SKM-1 (cell line): Measurements from ENCODE around the gene AUTS2.

Source experiments
- DNase-seq: peaks from one replicate; lab custom pipeline; 2025; ENCODE audit not compliant: unreplicated experiment; lab: John Stamatoyannopoulos, UW

AUTS2 gene

DNA sequence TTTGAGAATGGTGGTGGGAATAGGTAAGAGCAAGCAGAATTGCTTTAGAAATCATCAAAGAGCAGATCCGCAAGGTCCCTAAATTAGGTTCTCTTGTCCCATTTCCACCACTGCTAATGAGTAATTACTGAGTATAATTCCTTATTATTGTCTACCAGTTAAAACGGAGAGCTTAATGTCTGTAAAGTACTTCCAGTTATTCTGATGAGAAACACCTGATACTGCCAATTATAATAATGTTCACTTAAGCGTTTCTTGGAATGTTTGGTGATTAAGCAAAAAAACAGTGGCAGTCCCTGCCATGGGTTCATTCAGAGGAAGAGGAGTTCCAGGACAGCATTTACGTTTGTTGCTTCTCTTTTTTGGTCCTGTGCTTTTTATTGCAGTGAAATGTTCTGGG lies 1175.1 kb downstream of the AUTS2 start:
- DNase-seq = no peak

DNA sequence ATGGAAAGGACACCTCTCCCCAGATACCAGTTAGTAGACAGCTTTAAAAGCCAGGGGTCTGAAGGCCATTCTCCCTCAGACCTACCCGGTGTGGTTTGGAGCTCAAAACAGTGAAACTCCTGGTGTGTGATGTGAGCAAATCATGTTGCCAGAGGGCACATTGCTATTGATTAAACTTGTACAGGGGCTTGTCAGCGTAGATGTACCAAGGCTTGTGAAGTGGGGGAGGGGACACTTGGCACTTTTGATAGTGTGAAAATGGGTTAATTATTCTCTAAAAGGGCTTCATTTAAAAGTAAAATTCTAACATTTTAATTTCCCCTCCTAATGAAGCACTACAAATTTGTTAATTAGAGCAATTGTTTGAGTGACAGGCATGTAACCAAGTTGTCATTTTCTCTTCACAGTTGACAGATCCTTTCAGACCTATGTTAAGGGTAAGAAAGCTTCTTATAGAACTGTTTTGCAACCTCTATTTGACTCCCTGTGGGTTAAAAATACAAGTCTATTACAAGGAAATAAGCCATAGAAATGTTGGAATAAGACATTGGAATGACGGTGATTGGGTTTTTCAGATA lies 1176.8 kb downstream of the AUTS2 start:
- no peak for DNase-seq

DNA sequence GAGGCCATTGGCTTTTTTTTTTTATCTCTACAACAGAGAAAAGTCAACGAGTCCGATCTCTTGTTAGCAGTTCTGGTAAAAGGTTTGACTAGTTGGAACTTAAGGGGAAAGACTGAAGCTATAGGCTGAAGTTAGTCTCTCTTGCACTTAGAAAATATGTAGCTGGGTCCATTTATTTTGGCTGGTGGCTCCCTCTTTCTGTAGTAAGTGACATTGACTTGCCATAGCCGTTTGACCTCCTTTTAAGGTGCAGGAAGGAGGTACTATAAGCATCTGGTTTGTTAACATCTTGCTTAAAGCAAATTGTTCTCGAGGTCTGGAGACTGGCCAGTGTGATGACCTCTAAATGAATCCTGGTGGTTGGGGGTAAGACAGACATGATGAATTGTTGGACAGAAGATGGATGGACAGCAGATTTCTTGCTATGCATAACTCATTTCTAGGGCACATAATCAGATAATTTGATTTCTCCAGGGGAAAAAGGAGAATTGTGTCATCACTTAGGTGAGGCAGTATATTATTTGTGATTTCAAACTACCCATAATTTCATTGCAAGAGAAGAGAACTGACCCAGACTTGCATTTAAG lies 1177.4 kb downstream of the AUTS2 start:
- no peak for DNase-seq

DNA sequence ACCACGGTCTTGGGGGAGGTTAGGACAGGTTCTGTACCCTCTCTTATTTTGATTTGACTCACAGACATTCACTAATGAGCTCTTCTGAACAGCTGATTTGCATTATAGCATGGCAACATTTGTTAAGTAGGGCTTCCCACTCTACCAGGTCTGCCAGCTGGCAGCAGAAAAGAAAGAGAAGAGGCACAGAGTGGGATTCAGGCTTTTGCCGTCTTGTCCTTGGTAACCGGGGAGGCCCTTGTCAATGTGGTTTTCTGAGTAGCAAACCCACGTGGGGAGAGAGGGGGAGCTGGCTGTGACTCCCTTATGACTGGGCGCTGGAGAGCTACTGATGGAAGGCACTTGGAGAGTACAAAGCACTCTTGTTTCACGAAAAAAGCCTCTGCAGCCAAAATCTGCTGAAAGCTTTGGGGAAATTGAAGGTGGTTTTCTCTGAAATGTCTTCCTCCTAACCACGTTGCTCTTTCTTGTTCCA lies 1178.4 kb downstream of the AUTS2 start:
- DNase-seq = no peak

DNA sequence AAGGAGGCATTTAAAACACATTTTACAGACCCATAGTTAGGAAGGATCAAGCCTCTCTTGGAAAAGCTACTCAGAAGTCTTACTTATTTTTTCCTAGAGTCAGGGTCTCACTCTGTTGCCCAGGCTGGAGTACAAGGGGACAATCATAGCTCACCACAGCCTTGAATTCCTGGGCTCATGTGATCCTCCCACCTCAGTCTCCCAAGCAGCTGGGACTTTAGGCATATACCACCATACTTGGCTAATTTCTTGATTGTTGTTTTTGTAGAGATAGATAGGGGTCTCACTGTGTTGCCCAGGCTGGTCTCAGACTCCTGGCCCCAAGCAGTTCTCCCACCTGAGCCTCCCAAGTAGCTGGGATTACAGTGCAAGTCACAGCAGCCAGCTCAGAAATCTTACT lies 1179.0 kb downstream of the AUTS2 start:
- no peak for DNase-seq

DNA sequence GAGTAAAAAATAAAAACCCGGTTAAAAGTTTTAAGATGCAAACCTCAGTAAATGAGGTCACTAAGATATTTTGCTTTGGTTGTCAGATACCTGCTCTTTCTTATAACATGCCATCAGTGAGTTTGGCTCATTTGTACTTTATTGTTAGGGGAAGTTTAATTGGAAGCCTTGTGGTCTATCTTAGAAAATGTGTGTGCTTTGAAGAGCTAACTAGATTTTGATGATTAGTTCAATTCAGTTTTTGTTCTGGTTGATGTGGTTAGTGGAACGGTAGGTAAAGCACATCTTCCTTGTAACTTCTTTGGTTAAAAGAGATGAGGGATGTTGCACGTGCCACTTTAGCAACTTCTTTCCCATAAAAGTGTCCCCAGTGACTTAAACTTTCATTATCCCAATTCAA lies 1180.3 kb downstream of the AUTS2 start:
- DNase-seq = no peak

DNA sequence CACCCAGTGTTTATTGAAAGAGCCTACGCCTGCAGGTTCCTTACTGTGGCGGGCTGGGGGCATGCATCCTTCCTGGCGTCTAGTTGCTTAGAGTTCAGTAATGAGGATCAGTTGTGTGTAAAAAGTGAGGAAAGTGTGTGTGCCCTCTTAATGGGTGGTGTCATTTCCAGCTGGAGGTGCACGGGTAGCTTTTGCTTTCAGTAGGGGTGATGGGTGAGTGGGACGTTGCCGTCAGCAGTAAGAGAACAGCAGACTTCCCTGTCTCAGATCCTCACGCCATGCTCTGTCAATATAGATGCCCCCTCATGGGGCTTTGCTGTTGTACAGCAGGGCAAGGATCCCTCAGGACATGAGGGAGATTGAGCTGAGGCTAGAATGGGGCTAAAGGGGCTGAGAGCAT lies 1181.0 kb downstream of the AUTS2 start:
- DNase-seq = no peak

DNA sequence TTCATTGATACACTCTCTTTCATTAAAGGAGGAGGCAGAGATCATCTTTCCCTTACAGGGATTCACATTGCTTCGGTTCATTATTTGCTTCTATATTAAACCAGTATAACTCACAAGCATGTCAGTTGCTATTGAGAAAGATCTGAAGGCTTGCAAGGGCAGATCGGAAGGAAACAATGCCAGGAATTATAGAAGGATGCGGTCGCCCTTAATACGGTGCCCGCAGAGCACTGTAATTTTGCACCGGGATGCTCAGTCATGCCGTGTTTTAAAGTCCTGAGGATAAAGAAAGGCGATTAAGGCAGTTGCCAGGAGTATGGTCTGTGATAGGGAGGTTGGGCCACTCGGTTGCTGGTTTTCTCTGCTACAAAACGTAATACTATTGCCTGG lies 1183.6 kb downstream of the AUTS2 start:
- no peak for DNase-seq

DNA sequence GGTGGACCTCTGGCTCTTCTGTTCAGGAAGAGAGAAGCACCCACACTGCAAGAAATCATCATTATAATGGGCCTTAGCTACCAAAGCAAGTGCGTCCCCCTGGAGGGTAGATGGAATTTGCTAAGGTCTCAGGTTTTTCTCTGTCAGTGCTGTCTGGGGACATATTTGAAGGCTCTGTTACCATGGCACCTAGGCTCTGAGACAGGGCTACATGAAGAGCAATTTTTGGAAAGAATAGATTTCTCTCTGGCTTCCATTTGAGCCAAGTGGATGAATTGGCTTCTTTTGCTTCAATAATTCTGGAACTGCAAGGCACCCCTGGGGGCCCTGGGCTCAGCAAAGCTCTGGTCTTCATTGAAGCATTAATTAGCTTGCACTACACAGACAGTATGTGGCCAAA lies 1184.5 kb downstream of the AUTS2 start:
- DNase-seq = no peak

DNA sequence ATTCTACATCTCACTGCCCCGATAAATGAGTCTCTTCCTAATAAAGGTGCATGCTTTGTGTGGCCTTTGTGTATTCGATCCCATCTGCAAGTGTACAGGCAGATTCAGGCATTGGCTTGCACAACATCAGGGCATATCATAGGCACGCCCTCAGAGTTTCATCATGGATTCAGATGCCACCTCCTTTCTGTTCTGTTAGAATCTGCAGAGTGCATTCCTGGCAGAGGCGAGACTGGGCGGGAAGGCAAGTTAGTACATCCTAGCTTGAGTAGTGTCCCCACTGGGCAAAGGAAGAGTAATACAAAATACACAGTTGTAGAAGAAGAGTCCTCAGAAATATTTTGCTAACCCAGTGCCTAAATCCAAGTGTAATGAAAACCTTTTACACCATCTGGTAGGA lies 1187.2 kb downstream of the AUTS2 start:
- no peak for DNase-seq

DNA sequence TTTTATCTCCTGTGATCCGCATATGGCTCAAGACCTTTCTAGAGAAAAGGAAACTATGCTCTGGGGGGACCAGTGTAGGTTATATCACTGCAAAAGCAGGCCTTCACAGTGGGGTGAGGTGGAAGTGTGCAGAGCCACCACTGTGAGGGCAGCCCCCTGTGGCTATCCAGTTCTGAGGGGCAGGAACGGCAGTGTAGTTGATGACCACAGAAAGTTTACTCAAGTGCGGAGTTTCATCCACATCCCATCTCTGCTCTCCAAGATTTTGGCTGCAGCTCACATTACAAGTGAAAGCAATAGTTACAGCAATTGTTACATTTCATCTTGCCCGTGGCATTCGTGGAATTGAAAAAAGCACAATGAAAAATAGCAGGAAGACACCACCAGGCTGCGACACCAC lies 1187.8 kb downstream of the AUTS2 start:
- DNase-seq = no peak

DNA sequence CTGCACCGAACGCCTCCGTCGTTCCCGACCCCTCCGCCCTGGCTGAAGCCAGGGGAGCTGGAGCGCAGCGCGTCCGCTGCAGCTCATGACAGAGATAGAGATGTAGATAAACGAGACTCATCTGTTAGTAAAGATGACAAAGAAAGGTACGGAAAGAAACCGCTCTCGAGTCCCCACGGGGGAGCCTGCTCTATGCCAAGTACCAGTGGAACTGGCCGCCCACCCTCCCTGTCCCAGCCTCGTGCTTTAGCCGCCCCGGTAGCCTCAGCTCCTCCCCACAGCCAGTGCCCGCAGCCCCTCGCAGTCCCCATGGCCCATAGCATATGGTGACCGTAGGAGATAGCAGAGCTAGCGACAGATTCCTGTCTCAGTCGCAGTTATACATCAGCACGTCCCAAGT lies 1189.0 kb downstream of the AUTS2 start:
- no peak for DNase-seq

DNA sequence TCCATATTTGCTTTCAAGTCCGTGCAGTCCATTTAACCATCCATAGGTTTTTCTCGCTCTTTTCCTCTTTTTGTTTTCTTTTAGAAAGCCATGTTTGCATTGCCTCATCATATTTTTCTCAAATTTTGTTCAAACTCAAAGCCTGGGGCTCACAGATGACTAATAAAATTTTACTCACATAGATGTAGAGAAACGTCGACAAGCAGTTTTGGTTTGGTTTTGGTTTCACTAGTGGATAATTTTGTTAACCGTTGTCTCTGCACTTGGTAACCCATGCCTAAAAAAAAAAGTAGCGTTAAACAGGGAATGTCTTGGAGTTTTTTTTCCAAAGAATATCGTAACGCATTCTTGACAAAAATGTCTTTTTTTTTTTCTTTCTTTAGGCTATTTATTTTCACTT lies 1189.5 kb downstream of the AUTS2 start:
- DNase-seq = no peak

DNA sequence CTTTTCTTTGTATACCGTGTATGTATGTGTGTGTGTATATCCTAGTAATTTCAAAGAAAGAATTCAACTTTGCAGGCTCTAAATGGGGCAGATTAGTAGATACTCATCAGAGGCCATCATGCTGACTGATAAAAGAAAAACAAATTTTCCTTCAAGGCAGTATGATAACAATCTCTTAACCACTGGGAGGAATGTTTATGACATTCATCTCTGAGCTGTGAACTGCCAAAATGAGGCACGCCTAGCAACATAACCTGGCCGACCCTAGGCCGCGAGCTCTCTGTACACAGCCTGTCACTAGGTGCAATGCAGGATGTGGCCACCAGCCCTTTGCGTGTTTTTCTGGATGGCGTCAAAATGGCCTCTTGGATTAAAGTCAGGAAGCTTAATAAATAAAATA lies 1190.0 kb downstream of the AUTS2 start:
- no peak for DNase-seq

DNA sequence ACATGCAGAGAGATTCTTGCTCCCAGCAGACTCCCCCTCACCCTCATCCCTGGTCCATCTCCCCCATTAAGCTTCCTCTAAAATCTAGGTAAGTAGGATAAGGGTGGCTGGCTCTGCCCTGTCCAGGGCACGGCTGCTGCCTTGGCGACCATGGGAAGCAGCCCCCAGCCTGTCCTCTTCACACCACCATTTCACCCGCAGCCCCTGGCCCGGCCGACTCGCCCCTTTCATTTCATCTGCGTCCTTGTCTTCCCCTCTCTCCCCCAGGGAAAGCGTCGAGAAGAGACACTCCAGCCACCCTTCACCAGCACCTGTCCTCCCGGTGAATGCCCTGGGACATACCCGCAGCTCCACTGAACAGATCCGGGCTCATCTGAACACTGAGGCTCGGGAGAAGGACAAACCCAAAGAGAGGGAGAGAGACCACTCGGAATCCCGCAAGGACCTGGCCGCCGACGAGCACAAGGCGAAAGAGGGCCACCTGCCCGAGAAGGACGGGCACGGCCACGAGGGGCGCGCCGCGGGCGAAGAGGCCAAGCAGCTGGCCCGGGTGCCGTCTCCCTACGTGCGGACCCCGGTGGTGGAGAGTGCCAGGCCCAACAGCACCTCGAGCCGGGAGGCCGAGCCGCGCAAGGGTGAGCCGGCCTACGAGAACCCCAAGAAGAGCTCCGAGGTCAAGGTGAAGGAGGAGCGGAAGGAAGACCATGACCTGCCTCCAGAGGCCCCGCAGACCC lies 1191.4 kb downstream of the AUTS2 start:
- no peak for DNase-seq

DNA sequence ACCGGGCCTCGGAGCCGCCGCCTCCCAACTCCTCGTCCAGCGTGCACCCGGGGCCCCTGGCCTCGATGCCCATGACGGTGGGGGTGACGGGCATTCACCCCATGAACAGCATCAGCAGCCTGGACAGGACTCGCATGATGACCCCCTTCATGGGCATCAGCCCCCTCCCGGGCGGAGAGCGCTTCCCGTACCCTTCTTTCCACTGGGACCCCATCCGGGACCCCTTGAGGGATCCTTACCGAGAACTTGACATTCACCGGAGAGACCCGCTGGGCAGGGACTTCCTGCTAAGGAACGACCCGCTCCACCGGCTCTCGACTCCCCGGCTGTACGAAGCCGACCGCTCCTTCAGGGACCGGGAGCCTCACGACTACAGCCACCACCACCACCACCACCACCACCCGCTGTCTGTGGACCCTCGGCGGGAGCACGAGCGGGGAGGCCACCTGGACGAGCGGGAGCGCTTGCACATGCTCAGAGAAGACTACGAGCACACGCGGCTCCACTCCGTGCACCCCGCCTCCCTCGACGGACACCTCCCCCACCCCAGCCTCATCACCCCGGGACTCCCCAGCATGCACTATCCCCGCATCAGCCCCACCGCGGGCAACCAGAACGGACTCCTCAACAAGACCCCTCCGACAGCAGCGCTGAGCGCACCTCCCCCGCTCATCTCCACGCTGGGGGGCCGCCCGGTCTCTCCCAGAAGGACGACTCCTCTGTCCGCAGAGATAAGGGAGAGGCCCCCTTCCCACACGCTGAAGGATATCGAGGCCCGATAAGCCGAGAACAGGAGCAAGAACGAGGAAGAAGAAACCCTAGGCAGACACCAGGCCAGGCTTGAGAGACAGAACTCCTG lies 1192.2 kb downstream of the AUTS2 start:
- no peak for DNase-seq

DNA sequence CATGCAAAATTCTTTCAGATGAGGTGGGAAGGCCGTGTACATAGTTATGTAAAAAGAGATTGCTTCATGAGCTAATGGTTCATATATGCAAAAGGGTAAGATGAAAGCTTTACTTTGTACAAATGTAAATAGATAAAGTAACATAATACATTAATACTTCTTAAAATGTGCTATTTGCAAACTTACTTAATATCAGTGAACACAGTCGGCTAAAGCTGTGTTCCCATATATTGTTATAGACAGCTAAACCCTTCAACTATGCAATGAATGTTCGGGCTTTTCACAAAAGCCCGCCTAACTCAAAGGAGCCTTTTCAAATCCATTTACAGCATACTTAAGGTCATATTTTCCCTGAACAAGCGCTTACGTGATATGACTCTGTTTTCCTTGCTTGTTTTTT lies 1193.1 kb downstream of the AUTS2 start:
- no peak for DNase-seq

DNA sequence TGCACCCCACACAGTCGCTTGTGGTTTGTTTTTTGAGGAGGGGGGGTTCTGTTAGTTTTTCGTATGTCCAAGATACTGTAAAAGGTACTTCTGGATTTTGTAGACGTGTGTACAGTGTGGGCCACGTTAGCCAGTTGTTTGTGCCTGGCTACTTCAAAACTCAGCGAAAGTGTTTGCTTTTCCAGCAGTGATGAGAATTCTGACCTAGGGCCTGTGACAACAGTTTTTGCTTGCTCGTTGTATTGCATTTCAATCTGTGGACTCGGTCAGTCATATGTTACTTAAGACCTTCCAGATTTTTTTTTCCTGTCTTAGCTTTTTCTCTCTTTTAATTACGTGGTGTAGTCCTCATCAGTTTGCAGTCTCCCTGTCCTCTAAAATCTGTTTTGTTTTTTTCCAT lies 1194.8 kb downstream of the AUTS2 start:
- no peak for DNase-seq

DNA sequence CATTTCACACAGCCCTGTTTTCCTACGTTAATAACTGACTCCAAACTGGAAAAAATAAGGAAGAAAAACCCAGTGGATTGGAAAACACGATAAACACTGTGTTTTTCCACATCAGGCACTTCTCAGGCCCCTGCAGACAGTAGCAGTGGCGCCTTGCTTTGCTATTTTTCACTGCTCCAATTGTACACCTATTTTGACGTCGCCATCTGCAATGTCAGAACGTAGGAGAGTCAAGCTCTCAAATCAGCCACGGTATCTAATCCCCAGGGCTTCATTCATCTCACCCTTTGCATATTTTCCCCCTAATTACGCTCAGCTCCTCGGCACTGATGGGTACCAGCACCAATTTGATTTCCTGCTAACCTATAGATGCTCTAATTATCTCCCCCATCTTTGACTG lies 1195.5 kb downstream of the AUTS2 start:
- no peak for DNase-seq

DNA sequence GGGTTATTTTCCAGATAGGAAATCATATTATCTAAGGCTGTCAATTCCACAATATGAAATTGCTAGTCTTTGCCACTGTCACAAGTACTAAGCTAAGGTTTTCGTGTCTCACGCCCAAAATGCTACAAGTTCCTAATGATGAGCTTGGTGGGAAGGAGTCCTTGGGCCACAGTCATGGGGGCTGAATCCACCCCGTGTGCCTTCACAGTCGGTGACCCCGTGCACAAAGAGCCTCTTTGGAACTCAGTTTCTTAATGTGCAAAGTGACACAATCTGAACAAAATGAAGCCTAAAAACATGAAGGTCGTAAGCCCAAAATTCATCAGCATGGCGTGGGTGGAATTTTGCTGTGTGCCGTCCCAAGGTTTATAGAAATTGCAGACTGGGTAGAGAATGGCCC lies 1196.7 kb downstream of the AUTS2 start:
- no peak for DNase-seq

DNA sequence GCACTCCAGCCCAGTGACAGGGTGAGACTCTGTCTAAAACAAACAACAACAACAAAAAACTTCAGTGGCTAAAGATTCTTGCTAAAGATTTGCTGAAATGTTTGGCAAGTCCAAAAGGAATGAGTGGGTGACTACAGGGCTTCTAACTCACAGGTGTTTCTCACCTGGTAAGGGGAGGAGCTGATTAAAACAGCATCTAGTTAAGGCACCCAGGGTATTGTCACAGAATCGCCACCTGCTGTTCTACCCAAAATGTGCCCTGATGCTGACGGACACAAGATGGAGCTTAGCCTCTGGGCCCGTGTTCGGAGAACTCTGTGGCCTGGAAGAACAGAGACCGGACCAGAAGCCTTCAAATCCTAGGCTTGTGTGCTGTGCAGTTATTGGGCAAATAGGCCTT lies 1197.7 kb downstream of the AUTS2 start:
- no peak for DNase-seq

DNA sequence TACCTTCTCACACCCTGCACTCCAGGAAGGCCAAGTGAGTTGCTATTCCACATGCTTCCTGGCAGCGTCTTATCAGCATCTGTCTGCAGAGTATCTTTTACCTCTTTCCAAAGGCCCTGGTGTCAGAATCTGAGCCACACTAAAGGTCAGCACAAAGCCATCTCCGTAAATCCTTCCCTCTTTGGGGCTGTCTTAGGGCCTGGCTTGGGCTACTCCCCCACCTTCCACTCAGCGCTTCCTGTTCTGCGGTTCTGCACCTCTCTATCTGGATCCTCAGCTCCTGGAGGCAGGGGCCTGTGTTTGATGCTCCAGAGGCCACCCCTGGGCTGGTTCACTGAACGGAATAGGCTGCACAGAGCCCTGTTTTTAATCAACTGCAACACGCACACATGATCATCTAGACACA lies 1198.8 kb downstream of the AUTS2 start:
- no peak for DNase-seq
